NCI-H2171 (cell line): ENCODE results near the gene IGDCC3.

ENCODE experiments used
- DNase-seq: peaks from one replicate; lab custom pipeline; 2025; lab: John Stamatoyannopoulos, UW

The IGDCC3 gene

GRCh38 chr15:65377976-65378366 lies at the start of gene IGDCC3:
IGDCC3 (minus strand) TSS chr15:65378002; CDS start chr15:65377788, 214 bp downstream.
- no peak for DNase-seq

GRCh38 chr15:65426216-65426853 lies 48.5 kb upstream of the IGDCC3 start:
- DNase-seq, result no peak

- no peak for DNase-seq
Observed at GRCh38 chr15:65424683-65425082, 46.9 kb upstream of the IGDCC3 start.

- DNase-seq, result no peak
Observed at GRCh38 chr15:65423976-65424679, 46.3 kb upstream of the IGDCC3 start.

GRCh38 chr15:65423150-65423975 lies 45.6 kb upstream of the IGDCC3 start:
- DNase-seq, result no peak

- no peak for DNase-seq
Observed at GRCh38 chr15:65421360-65422215, 43.8 kb upstream of the IGDCC3 start.

GRCh38 chr15:65420975-65421359 lies 43.2 kb upstream of the IGDCC3 start:
- DNase-seq, result no peak

- DNase-seq, result no peak
Observed at GRCh38 chr15:65418596-65418995, 40.8 kb upstream of the IGDCC3 start.

GRCh38 chr15:65416845-65417416 lies 39.1 kb upstream of the IGDCC3 start:
- no peak for DNase-seq

GRCh38 chr15:65414841-65415621 lies 37.2 kb upstream of the IGDCC3 start:
- peak; percentile 90 for DNase-seq

GRCh38 chr15:65413760-65414144 lies 36.0 kb upstream of the IGDCC3 start:
- DNase-seq, result no peak

GRCh38 chr15:65413051-65413759 lies 35.4 kb upstream of the IGDCC3 start:
- DNase-seq, result no peak

- no peak for DNase-seq
Observed at GRCh38 chr15:65412556-65412955, 34.8 kb upstream of the IGDCC3 start.

- no peak for DNase-seq
Observed at GRCh38 chr15:65411465-65412071, 33.8 kb upstream of the IGDCC3 start.

GRCh38 chr15:65410972-65411371 lies 33.2 kb upstream of the IGDCC3 start:
- DNase-seq, result no peak

GRCh38 chr15:65410036-65410435 lies 32.2 kb upstream of the IGDCC3 start:
- no peak for DNase-seq

- DNase-seq, result no peak
Observed at GRCh38 chr15:65409036-65409631, 31.3 kb upstream of the IGDCC3 start.

- no peak for DNase-seq
Observed at GRCh38 chr15:65408324-65409035, 30.7 kb upstream of the IGDCC3 start.
